H1 (cell line): Measurements from ENCODE around the gene COA1. TPM values are rescaled to one million over a fixed set of nuclear protein-coding genes. Genes with fewer than 3 reads are reported as not detected.

ENCODE experiments used
- GTF2F1 ChIP-seq: IDR thresholded peaks from 2 replicates; pipeline ENCODE4 v1.6.1; 2012; ENCODE audit warnings: low read depth, low read length, improper control_type of control experiment, borderline replicate concordance
- polyA plus RNA-seq, 7 experiments: library from polyadenylated mRNA; depleted of rRNA in 3 of 7; stranded (reverse) in 5 of 7; unstranded in 2 of 7; fragments of >200 nt in 5 of 7; fragments of 200-250 nt in 2 of 7; gene quantifications; 1 replicate in 5 of 7; 2 replicates in 1 of 7; 4 replicates in 1 of 7; pipeline versions ENCODE4 v1.2.1 to v1.2.3, GENCODE V29; 2011 to 2013; ENCODE audit warnings: missing spikeins in 2 of 7, mixed read lengths in 2 of 7
- total RNA-seq: library from RNA; stranded (reverse); fragmentation: NEBNext Ultra II Directional; extraction: Animal tissue kit (Norgen Biotek cat#: 25700); gene quantifications from 2 replicates; pipeline ENCODE4 v1.2.1, GENCODE V29; 2021
- TF ChIP-seq, protein P1 (sequence below): IDR thresholded peaks from 2 replicates; pipeline ENCODE4 v1.6.1; 2012; ENCODE audit warnings: inconsistent platforms

COA1 gene
- total and polyA plus RNA-seq, 2 of the 8 experiments (the other 6 are each of a cell fraction or from before 2014, with no cell fraction given): 98.6 to 143 TPM

- TF ChIP-seq, protein P1, sequence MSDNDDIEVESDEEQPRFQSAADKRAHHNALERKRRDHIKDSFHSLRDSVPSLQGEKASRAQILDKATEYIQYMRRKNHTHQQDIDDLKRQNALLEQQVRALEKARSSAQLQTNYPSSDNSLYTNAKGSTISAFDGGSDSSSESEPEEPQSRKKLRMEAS: no peak
- no peak for TF ChIP-seq GTF2F1
These were observed 64.6 kb downstream of the COA1 start (continued) for GRCh38 chr7:43664681-43665080.
